Uterus (tissue), 2 donors: ENCODE results near the gene ESRP2.
A peak's percentile ranks its signal among the peaks of the same experiment; 100 is the strongest.

Experiments
- CTCF ChIP-seq, 4 experiments: fragments of 200-600 bp in 2 of 4; fragments of 450-650 bp in 2 of 4; sonication (generic) in 2 of 4; IDR thresholded peaks; one replicate each; pipeline ENCODE4 v1.5.1; 2016 to 2019; ENCODE audit warnings: antibody characterized with exemption in 4 of 4, mild to moderate bottlenecking in 2 of 4, moderate library complexity in 1 of 4
- POLR2A ChIP-seq, 2 donors: fragments of 450-650 bp; IDR thresholded peaks; one replicate each; pipeline ENCODE4 v1.6.1; 2016; ENCODE audit warnings: antibody characterized with exemption in 2 of 2, mild to moderate bottlenecking in 1 of 2, moderate library complexity in 1 of 2

GRCh38 chr16:68236137-68236825, 354 bp upstream of the ESRP2 start:
- TF ChIP-seq CTCF (IDR thresholded peaks at IDR 0.05) (no peak), POLR2A (IDR thresholded peaks at IDR 0.05) (peak in 1 of 2 donors; percentile 57)
